ENCODE data around the gene ING5.

ING5 gene

GRCh38 chr2:241673189-241673663 lies 28.6 kb upstream of the ING5 start:
- H3K4me3 ChIP-seq = no peak overlapping the region
- no peak for TF ChIP-seq CTCF (IDR thresholded peaks at IDR 0.05)
- no peak for DNase-seq (ENCODE audit: low spot score)
- H3K27ac ChIP-seq = no peak overlapping the region

GRCh38 chr2:241673797-241674725 lies 27.8 kb upstream of the ING5 start:
- Histone ChIP-seq H3K27ac (no peak overlapping the region), H3K4me3 (no peak overlapping the region)
- DNase-seq (ENCODE audit: low spot score) = no peak
- TF ChIP-seq CTCF (IDR thresholded peaks at IDR 0.05) = no peak

- no peak overlapping the region for H3K4me3 ChIP-seq
- no peak overlapping the region for H3K27ac ChIP-seq
- TF ChIP-seq CTCF (IDR thresholded peaks at IDR 0.05) = no peak
- DNase-seq (ENCODE audit: low spot score) = no peak
These were observed 26.0 kb upstream of the ING5 start for GRCh38 chr2:241675885-241676284.

- no peak for DNase-seq (ENCODE audit: low spot score)
These were observed 25.2 kb upstream of the ING5 start for GRCh38 chr2:241676665-241677064.

GRCh38 chr2:241677392-241677791 lies 24.4 kb upstream of the ING5 start:
- Histone ChIP-seq H3K4me3 (no peak overlapping the region), H3K27ac (no peak overlapping the region)
- DNase-seq (ENCODE audit: low spot score) = no peak
- TF ChIP-seq CTCF (IDR thresholded peaks at IDR 0.05) = no peak

More at GRCh38 chr2:241676665-241677064, 25.2 kb upstream of the ING5 start:
- no peak overlapping the region for H3K27ac ChIP-seq
- TF ChIP-seq CTCF (IDR thresholded peaks at IDR 0.05) = no peak
- no peak overlapping the region for H3K4me3 ChIP-seq

- H3K27ac ChIP-seq = no peak overlapping the region
- no peak overlapping the region for H3K4me3 ChIP-seq
- no peak for TF ChIP-seq CTCF (IDR thresholded peaks at IDR 0.05)
- DNase-seq (ENCODE audit: low spot score) = no peak
These were observed 23.5 kb upstream of the ING5 start for GRCh38 chr2:241678307-241678706.

Data from coronary artery (tissue), 2 donors.